NCI-H2107 (cell line): ENCODE data around the gene CHCHD6.

Source experiments
- DNase-seq: peaks from one replicate; lab custom pipeline; 2025; lab: John Stamatoyannopoulos, UW

CHCHD6 gene

GRCh38 chr3:126994661-126995245 lies 290.7 kb downstream of the CHCHD6 start:
- no peak for DNase-seq

GRCh38 chr3:126995254-126995780 lies 291.3 kb downstream of the CHCHD6 start:
- no peak for DNase-seq

GRCh38 chr3:126995926-126996512 lies 292.0 kb downstream of the CHCHD6 start:
- no peak for DNase-seq

GRCh38 chr3:126996905-126997304 lies 292.9 kb downstream of the CHCHD6 start:
- DNase-seq: no peak

GRCh38 chr3:126997455-126998038 lies 293.5 kb downstream of the CHCHD6 start:
- DNase-seq: no peak

- DNase-seq: no peak
These were observed 294.3 kb downstream of the CHCHD6 start for GRCh38 chr3:126998320-126998719.

- no peak for DNase-seq
These were observed 294.7 kb downstream of the CHCHD6 start for GRCh38 chr3:126998728-126999127.

- no peak for DNase-seq
These were observed 295.3 kb downstream of the CHCHD6 start for GRCh38 chr3:126999383-126999782.

GRCh38 chr3:127000119-127000518 lies 296.1 kb downstream of the CHCHD6 start:
- no peak for DNase-seq

GRCh38 chr3:127000761-127001160 lies 296.7 kb downstream of the CHCHD6 start:
- no peak for DNase-seq

- DNase-seq: no peak
These were observed 297.6 kb downstream of the CHCHD6 start for GRCh38 chr3:127001486-127002194.

GRCh38 chr3:127002195-127003174 lies 298.4 kb downstream of the CHCHD6 start:
- DNase-seq: no peak

- DNase-seq: no peak
These were observed 299.1 kb downstream of the CHCHD6 start for GRCh38 chr3:127003175-127003555.

GRCh38 chr3:127003601-127004280 lies 299.7 kb downstream of the CHCHD6 start:
- no peak for DNase-seq

- no peak for DNase-seq
These were observed 300.8 kb downstream of the CHCHD6 start for GRCh38 chr3:127004641-127005397.

GRCh38 chr3:127005864-127006500 lies 301.9 kb downstream of the CHCHD6 start:
- no peak for DNase-seq

GRCh38 chr3:127006781-127007436 lies 302.9 kb downstream of the CHCHD6 start:
- DNase-seq: no peak

- DNase-seq: no peak
These were observed 304.2 kb downstream of the CHCHD6 start for GRCh38 chr3:127008236-127008635.

- no peak for DNase-seq
These were observed 305.5 kb downstream of the CHCHD6 start for GRCh38 chr3:127009531-127009930.
